NCI-H524 treated with DMSO at 0.1 percent for 48 hours (cell line): ENCODE data around the gene KIFAP3.
"Not testable (repeated sequence)": the region's sequence is repeated elsewhere in the genome, so short reads cannot be mapped to it uniquely, and the experiment has no call there.

ENCODE experiments used
- DNase-seq: peaks from one replicate; lab custom pipeline; 2025; lab: John Stamatoyannopoulos, UW

The KIFAP3 gene

DNA sequence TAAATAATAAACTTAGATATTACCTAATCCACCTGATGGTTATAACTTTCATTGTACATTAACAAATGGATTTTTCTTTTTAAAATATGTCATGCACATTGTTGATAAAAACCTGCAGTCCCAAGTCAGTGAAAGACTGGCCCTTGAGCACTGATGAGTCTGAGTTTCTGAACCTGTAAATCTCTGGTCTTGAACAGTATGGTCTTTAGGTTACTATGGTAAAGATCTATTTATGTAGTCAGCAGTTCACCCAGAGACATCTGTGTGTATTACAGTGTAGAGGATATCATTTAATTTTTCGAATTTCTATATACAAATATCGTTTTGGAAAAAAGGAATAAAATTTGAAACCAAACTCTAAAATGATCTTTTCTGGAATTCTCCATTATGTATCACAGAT lies 150.4 kb downstream of the KIFAP3 start:
- DNase-seq, result no peak

DNA sequence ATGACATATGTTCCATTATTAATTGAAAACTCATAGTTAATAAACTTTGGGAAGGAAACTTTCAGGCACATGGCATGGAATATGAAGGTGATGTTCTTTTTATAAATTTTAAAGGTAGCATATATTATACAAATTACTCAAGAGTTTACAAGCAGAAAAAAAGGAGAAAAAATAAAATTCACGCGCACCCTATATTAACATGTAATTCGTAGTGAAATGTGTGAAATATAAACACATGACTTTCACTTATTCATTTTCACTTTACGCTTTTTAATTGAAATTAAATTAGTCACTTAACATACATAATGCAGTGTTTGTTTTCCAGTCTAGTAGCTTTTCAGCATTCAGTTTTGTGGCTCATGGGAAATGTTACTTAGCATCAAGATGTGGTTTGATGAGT lies 153.4 kb downstream of the KIFAP3 start:
- no peak for DNase-seq

DNA sequence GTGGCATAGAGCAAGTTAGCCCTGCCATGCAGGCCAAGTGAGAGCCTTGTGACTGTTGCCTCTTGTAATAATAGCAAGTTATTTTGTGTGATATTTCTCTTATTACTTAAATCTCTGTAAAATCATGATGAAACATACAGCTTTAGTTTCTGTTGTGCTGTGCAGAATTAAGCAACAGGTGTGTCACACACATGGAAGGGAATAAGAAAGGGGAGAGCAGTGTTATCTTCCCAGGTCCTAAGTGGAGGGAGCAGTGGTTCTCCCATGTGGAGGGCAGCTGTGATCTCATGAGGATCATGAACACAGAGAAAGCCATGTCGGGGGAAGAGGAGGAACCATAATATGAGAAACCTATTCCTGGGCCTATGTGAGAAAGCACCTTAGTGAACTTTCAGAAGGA lies 155.6 kb downstream of the KIFAP3 start:
- DNase-seq, result no peak

DNA sequence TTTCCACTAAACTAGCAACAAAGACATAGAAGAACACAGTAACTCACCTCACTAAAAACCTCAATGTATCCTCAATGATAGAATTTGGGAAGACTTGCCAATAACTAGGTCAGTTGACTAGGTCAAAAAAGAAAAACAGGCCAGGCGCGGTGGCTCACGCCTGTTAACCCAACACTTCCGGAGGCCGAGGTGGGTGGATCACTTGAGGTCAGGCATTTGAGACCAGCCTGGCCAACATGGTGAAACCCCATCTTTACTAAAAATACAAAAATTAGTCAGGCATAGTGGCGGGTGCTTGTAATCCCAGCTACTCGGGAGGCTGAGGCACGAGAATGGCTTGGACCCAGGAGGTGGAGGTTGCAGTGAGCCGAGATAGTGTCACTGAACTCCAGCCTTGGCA lies 156.3 kb downstream of the KIFAP3 start:
- DNase-seq, result not testable (repeated sequence)

DNA sequence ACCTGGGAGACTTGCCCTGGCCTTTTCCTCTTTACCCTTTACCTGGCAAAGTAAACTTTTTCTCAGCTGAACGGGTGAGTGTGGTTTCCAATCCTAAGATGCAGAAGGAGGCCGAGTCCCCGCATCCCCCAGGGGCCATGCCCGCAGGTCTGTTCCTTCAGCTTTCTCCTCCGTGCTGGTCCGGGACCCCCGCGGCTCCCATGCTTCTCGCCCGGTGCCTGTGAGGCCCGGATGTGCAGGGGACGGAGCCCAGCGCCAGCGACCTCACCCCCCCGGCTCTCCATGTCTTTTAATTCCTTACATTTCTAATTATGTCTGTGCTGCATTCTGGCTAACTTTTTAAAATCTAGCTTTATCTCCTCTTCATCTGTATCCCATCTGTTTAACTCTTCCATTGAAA lies 159.3 kb downstream of the KIFAP3 start:
- no peak for DNase-seq

DNA sequence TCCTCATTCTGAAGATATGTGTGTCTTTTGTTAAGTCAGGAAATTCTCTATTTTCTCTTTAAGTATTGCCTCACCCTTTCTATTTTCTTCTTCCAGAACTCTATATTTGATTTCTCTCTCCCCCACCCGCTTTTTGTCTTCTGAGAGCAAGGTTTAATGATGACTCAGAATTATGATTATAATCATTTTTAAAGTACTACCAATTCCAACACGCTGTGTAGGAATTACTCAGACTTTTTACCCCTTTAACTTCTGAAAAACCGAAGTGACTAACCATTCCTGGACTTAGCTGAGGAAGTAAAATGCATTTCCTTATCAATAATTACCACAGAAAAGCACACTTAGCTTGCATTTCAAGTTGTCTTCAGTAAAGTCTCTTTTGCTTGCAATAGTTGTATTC lies 160.0 kb downstream of the KIFAP3 start:
- no peak for DNase-seq

DNA sequence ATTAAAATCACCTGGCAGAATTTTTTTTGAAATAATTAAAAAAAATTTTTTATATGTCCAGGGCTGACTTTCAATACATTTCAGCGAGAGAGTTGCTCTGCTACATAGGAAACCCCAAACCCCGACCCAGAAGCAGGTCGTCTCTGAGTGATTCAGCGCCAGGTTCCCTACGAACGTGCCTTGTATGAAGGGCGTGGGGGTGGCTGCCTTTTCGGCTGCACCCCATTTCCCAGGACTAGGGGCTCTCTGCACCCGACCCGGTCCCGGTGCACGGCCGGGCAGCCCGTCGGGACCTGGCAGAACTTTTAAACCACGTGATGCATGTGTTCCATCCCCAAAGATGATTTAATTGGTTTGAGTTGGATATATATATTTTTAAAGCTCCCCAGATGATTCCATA lies 165.0 kb downstream of the KIFAP3 start:
- DNase-seq, result no peak

DNA sequence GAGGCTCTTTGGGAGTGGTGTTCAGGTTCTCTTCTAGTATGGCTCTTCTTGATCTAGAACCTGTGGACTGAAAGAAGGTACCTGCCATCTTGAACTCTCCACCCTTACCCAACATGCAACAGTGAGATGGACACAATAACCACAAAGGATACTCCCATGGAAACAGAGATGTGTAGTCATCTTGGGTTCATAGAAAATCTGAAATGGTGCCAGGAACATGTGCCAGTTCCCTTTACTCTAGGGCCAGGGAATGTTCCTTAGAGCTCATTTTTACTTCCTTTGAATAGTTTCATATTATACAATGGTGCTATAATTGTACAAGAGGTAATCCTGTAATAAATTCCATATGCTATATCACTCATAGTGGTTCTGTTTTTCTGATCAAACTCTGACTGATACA lies 167.6 kb downstream of the KIFAP3 start:
- DNase-seq, result no peak

DNA sequence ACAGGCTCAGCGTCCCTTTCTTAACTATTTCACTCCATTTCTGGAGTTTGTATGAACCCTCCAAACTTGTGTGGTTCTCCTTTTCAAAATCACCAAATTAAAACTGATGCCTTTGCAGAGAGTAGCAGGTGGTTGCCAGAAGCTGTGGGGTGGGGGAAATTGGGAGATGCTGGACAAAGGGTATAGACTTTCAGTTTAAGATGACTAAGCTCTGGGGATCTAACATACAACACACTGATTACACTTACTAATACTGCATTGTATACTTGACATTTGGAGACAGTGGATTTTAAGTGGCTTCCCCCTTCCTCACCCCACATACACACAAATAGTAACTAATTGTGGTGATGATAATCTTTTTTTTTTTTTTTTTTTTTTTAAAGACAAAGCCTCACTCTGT lies 169.7 kb downstream of the KIFAP3 start:
- no peak for DNase-seq

DNA sequence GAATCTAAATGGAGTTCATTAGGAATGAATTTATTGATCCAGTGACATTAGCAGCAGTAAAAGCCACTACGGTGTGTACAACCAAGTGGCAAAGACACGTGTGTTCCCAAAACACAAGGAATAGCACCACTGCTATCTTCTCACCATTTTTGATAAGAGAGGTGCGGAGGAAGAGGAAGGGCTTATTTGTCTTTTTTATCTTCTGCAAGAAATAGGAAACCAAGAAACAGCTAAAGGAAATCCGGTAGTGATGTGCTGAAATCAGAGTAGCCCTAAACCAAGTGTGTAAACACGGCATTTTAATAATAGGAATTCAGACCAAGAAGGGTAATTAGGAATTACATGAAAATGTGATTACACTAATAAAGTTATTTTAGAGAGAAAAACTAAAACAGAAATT lies 171.7 kb downstream of the KIFAP3 start:
- DNase-seq, result no peak

DNA sequence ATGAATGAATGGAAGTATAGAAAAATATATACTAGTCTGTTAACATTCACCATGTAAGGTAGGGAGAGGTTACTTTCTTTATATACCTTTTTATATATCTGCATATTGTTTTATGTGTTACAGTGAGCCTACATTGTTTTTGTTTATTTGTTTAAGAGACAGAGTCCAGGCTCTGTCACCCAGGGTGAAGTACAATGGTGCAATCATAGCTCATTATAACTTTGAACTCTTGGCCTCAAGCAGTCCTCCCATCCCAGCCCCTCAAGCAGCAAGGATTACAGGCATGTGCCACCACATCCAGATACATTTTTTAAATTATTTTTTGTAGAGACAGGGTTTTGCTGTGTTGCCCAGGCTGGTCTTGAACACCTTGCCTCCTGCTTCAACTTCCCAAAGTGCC lies 173.4 kb downstream of the KIFAP3 start:
- DNase-seq, result no peak

DNA sequence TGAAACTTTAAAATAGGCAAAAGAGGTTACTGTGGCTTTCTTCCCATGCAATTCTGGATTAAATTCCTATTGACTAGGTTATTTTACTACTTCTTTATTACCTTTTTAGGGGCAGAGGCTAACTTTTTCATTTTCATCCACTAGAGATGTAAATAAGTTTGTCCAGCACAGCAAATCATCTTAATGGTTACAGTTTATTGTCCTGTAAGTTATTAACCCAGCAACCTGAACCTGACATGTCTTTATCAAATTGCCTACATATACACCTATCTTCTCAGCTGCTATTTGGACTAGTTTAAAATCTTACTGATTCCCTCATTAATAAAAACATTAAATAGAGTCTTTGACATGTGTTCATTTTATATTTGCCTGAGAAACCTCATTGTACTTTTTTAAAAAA lies 173.9 kb downstream of the KIFAP3 start:
- DNase-seq, result no peak

DNA sequence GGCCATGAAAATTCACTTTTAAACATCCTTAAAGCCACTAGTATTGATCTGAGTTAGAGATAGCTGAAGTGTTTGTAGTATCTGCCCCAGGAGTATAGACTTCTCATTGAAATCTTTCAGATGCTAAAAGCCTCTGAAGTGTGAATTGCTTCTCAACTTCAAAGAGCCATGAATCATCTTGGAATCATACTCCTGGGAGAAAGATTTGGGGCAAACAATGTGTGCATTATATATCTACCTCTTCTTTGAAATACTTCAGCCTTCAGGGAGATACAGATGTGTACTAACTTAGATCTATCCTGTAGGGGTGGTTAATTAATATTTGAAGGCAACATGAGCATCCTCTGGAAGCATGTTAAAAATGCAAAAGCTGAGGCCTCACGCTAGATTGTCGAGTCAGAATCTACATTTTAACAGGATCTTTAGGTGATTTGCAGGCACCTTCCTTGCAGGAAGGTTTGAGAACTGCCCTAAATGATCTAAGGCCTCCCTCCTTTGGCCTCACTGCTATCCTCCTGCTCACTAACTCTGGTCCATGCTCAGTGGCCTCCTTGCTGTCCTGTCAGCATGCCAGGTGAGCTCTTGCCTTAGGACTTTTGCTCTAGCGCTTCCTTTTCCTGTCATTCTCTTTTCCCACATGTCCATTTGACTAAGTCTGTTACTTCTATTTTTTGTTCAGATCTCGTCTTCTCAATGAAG lies 174.8 kb downstream of the KIFAP3 start:
- DNase-seq, result no peak

DNA sequence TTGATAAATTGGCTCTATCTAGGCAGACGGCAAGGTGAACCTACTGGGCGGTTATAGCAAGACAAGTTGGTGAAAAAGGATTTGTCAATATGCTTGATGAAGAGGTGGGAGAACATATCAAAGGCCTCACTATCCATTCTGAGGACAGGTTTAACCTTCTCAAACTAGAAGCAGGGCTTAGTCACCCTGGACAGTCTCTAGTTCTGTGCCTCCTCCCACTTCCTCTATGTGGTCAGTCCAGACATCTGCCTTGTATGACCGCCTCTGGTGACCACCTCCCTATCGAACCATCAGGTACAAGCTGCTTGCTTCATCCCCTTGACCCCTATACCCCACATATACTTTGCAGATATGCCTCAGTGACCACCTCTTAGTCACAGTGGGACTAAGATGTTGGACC lies 178.5 kb downstream of the KIFAP3 start:
- DNase-seq, result no peak

DNA sequence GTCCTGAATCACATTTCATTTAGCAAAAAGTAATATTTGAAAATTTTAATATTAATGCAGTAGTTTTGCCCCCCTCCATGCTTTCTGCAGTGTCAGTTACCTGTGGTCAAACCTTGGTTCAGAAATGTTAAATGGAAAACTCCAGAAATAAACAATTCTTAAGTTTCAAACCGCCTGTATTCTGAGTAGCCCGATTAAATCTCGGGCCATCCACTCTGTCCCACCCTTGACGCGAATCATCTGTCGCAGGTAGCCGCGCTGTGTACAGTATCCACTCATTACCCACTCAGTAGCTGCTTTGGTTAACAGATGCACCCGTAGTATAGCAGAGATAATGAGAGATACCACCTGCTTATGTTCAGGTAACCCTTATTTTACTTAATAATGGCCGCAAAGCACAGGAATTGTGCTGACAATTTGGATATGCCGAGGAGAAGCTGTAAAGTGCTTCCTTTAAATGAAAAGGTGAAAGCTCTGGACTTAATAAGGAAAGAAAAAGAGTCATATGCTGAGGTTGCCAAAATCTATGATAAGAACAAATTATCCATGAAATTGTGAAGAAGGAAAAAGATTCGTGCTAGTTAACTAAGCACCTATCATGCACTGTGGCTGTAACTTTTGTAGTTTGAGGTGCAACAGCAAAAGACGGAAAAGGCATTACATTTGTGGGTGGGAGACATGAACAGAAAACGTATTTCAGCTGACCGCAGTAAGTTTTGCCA lies 179.9 kb downstream of the KIFAP3 start:
- no peak for DNase-seq

DNA sequence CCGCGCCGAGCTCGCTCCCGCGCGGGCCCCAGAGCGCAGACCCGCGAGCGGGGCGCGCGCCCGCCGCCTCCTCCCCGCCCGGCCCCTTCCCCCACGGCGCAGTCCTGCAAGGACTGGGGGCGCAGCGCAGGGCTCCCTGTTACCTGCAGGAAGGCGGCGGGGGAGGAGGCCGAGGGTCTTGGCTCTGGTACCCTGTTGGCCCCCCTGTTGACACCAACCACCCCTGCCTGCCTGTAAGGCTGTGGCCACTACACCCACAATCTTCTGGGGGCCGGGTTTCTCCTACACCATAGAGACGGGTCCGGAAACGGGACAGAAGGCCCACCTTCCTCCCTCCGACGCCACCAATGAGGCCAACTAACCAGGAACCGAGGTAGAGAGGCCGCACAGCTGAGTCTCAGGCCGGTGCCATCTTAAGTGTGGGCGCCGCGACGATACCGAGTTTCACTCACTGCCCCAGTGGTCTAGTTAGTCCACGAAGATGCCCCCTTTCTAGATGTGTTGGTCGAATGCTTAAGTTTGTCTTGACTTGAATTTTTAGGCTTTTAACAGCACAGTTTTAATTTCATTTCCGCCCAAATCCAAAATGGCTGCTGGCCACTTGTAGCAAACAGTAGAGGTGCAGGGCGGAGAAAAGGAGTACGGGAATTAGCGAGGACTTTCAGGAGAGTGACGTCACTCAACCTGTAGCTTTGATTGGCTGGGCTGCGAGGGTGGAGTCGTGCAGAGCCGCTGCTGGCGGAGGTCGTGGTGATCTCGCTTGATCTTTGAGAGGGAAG lies 180.7 kb downstream of the KIFAP3 start, which contains the start of gene SCYL3:
SCYL3 (minus strand) TSS at position 252 of the 779 bp plus-strand sequence. CDS start 5,056 bp downstream, outside the sequence.
- peak; percentile 92 for DNase-seq

DNA sequence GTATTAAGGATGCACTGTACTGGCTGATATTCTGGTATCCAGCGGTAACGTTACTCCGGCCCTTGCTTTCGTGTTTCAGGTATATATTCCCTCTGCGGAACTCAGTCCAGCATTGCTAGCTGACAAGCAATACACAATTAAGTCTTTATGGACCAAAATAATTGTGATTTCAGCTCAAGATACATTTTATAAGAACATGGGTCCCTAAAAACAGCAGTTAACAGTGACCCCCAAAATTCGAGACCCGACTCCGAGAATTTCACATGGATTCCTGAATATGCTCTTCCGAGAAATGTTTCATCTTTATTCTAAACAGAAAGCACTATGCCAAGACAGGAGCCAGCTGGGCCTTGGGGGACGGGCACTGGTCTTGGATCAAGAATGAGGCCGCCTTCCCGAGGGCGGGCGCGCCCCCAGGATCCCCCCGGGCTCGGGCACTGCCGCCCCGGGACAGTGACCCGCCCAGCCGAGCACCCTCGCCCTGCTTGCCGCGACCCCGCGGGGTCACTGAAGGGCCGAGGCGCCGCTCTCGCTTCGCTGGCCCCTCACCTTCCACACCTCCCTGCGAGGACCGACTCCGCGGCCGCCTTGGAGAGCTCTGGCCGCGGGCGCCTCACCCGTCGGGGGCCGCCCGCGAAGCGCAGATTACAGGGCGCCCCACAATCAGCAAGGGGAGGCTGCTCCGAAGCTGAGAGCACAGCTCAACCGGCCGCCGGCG lies 181.4 kb downstream of the KIFAP3 start:
- no peak for DNase-seq

DNA sequence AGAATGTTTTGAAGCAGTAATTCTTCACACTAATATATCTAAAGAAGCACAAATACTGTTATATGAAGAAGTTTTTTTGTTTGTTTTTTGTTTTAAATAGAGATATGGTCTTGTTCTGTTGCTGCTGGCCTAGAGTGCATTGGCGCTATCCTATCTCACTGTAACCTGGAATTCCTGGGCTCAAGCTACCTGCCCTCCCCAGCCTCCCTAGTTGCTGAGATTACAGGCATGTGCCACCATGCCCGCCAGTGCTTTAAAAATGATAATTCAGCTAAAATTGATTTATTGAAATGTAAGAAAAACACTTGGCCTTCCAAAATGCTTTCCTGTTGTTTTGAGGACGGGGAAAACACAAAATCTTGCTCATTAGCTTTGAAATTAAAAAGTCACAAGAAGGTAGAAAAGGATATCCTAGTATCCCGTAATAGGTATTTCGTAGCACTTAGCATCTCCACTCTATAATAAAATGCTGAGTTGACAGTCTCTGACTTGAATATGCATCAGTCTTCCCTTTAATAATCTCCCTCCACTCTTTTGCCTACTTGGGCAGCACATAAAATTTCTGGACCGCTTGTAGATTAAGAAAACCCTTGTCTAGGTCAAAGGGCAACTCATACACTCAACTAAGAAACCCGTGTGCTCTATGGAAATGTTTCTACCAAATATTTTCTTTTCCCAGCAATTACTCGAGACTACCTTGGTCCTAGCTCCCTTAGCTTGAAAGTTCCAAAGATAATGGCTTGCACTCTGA lies 182.1 kb downstream of the KIFAP3 start:
- DNase-seq, result no peak

DNA sequence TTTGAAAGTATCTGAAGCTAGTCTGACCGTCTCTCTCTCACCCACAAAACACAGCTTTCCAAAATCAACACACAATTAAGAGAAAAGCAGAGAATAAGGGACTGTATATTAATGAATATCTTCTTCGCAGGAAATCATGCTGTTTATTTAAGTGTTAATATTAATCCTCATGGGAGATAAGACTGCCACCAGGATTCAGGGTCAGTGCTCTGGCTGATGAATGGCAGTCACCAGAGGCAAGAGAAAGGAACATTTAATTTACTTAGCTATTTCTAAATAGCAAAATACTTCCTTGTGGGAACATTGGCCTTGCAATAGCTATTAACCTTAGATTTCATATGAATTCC lies 183.0 kb downstream of the KIFAP3 start:
- no peak for DNase-seq

DNA sequence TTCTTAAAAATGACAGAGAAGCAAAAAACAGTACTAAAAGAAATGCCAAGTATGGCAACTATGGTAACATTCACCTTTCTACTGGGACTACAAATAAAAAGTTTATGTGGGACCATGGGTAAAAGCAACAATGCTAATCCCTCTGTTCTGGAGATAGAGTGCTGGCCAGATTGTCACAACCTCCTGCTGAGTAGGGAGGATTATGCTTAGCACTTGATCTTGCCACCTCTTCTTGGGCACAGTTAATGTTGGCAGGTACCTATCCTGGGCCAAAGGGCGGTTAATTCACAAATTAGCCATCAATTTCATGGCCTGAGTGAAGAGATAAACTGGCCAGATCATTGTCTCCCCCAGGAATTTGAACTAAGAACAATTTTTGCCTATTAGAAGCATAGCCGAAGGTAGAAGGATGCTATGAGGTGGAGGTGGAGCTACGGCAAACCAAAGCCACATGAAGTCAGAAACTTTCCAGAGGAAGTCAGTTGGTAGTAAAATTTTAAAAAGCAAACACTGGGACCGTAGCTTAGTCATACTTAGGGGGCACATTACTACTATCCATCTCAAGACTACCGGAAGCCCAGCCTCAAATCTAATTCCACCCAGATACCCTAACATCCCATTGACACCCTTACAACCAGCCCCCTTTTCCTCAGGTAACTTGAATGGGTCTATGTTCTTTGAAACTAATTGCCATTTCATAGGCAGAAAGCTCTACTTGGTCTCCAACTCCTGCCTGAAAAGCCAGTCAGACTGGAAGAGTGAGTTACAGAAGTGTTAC lies 183.5 kb downstream of the KIFAP3 start:
- no peak for DNase-seq

DNA sequence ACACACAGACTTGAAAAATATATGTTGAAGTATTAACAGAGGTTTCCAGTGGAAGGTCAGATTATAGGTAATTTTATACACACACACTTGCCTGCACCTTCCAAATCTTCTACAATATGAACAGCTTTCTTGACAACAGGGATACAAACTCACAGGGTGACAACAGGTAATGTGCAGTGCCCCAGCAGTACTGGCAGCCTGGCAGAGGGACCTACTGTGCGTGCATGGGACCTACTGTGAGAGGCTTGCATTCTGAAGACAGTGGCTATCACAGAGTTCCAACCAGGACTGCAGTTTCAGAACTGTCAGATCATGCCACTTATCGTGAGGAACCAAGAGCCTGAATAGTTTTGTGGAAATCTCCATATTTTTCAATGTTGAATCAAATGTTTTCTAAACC lies 184.6 kb downstream of the KIFAP3 start:
- no peak for DNase-seq
